ENCODE data around the gene MVB12B.

The MVB12B gene

GRCh38 chr9:126495411-126496180, 169.0 kb downstream of the MVB12B start:
- no peak for DNase-seq (ENCODE audit: low read depth)
- TF ChIP-seq CTCF (conservative IDR thresholded peaks at IDR 0.05; ENCODE audit: control insufficient read depth, insufficient read depth, low read depth, low read length): no peak

GRCh38 chr9:126496181-126496576, 169.6 kb downstream of the MVB12B start:
- TF ChIP-seq CTCF (conservative IDR thresholded peaks at IDR 0.05; ENCODE audit: control insufficient read depth, insufficient read depth, low read depth, low read length): no peak
- no peak overlapping the region for H3K4me3 ChIP-seq (ENCODE audit: control insufficient read depth, low read depth, low read length)
- DNase-seq (ENCODE audit: low read depth): no peak

More at GRCh38 chr9:126495411-126496180, 169.0 kb downstream of the MVB12B start:
- H3K4me3 ChIP-seq (ENCODE audit: control insufficient read depth, low read depth, low read length): no peak overlapping the region

GRCh38 chr9:126496781-126497659, 170.4 kb downstream of the MVB12B start:
- no peak for TF ChIP-seq CTCF (conservative IDR thresholded peaks at IDR 0.05; ENCODE audit: control insufficient read depth, insufficient read depth, low read depth, low read length)
- H3K4me3 ChIP-seq (ENCODE audit: control insufficient read depth, low read depth, low read length): no peak overlapping the region

GRCh38 chr9:126497660-126498275, 171.1 kb downstream of the MVB12B start:
- TF ChIP-seq CTCF (conservative IDR thresholded peaks at IDR 0.05; ENCODE audit: control insufficient read depth, insufficient read depth, low read depth, low read length): no peak
- no peak for DNase-seq (ENCODE audit: low read depth)
- no peak overlapping the region for H3K4me3 ChIP-seq (ENCODE audit: control insufficient read depth, low read depth, low read length)

More at GRCh38 chr9:126496781-126497659, 170.4 kb downstream of the MVB12B start:
- DNase-seq (ENCODE audit: low read depth): no peak

- H3K4me3 ChIP-seq (ENCODE audit: control insufficient read depth, low read depth, low read length): no peak overlapping the region
- no peak for DNase-seq (ENCODE audit: low read depth)
- no peak for TF ChIP-seq CTCF (conservative IDR thresholded peaks at IDR 0.05; ENCODE audit: control insufficient read depth, insufficient read depth, low read depth, low read length)
Measured at GRCh38 chr9:126498331-126498730, 171.7 kb downstream of the MVB12B start.

Measured in fibroblast of mammary gland (primary cell).